Measurements from ENCODE around the gene AMN. TPM values are rescaled to one million over a fixed set of nuclear protein-coding genes. Genes with fewer than 3 reads are reported as not detected.

The AMN gene
- total RNA-seq, 1 experiment from 2014 or later: not detected

DNA sequence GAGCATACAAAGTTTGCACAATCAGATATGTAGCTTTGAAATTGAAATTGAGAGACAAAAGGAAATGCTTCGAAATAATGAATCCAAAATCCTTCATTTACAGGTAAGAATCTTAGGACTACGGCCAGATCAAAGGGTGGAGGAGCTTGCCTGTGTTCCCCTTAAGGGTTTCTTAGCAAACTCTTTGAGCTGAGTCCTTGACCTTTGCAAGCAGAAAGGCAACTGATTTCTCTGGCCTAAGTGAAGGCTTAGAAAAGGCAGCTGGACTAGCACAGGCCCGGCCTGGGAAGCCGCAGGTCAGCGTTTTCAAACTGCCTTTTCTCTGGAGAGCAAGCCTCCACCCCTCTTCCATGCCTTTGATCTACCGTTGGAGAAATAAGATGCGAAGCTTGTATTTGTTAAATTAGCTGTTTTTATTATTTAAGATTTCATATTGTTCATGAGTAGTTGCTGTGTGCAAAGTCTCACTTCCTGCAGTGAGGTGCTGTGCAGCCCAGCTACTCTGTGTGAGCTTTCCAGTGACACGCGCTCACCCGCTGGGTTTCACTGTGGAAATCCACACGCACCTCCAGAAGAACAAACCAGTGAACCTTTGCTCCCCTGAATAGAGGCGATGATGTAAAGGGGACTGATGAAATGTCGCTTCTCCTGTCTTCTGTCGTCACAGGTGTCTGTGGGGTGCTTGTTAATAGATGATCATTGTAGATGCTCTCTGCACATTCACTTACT is 25.0 kb upstream of the AMN start:
- Mint-ChIP-seq H3K4me3 (ENCODE audit: unreplicated experiment) (no peak overlapping the region), H3K27ac (ENCODE audit: low read depth, unreplicated experiment) (no peak overlapping the region), H3K36me3 (ENCODE audit: insufficient read depth, unreplicated experiment) (peaks cover 35% of the 10 kb centered on the region), H3K4me1 (ENCODE audit: insufficient read depth, unreplicated experiment) (no peaks in the 10 kb centered on the region), H3K9me3 (ENCODE audit: unreplicated experiment) (no peaks in the 10 kb centered on the region), H3K27me3 (ENCODE audit: insufficient read depth, unreplicated experiment) (no peaks in the 10 kb centered on the region)
- ChIA-PET CTCF (no interaction called here), POLR2A (interaction anchor here (0.6 kb wide), 1 partner anchor 229 kb away, joined by 3 read pairs; no protein-coding TSS in a partner anchor)
- no peak for DNase-seq (ENCODE audit: unreplicated experiment)
- TF ChIP-seq CTCF (IDR thresholded peaks at IDR 0.05; ENCODE audit: unreplicated experiment): no peak
- intact Hi-C loops (cut with micrococcal nuclease): no loop called here
- BruUV-seq (replicated peaks): no TSS peak

DNA sequence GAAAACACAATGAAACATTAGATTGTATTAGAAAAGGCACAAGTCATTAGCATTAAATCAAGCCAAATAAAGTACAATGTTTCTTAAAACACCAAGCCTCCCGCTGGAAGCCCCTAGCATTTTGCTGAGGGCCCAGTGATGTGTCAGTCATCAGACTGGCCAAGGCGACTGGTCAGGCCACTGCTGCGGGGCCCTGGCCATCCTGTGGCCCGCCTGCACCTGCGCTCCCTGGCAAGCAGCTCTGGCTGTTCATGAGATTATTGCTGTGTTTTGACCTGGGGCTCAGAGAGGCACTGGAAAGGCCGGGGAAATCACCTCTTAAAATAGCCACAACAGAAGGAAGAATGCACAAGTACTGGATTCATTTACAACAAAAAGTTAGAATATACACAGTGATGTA is 24.2 kb upstream of the AMN start:
- H3K9me3 Mint-ChIP-seq (ENCODE audit: unreplicated experiment): no peaks in the 10 kb centered on the region
- POLR2A ChIA-PET: no interaction called here
- H3K36me3 Mint-ChIP-seq (ENCODE audit: insufficient read depth, unreplicated experiment): peaks cover 42% of the 10 kb centered on the region
- no peaks in the 10 kb centered on the region for H3K27me3 Mint-ChIP-seq (ENCODE audit: insufficient read depth, unreplicated experiment)
- no peak for DNase-seq (ENCODE audit: unreplicated experiment)
- CTCF ChIA-PET: no interaction called here
- TF ChIP-seq CTCF (IDR thresholded peaks at IDR 0.05; ENCODE audit: unreplicated experiment): no peak
- intact Hi-C loops (cut with micrococcal nuclease): no loop called here
- no peak overlapping the region for H3K27ac Mint-ChIP-seq (ENCODE audit: low read depth, unreplicated experiment)
- no TSS peak for BruUV-seq (replicated peaks)
- no peaks in the 10 kb centered on the region for H3K4me1 Mint-ChIP-seq (ENCODE audit: insufficient read depth, unreplicated experiment)
- H3K4me3 Mint-ChIP-seq (ENCODE audit: unreplicated experiment): no peak overlapping the region

DNA sequence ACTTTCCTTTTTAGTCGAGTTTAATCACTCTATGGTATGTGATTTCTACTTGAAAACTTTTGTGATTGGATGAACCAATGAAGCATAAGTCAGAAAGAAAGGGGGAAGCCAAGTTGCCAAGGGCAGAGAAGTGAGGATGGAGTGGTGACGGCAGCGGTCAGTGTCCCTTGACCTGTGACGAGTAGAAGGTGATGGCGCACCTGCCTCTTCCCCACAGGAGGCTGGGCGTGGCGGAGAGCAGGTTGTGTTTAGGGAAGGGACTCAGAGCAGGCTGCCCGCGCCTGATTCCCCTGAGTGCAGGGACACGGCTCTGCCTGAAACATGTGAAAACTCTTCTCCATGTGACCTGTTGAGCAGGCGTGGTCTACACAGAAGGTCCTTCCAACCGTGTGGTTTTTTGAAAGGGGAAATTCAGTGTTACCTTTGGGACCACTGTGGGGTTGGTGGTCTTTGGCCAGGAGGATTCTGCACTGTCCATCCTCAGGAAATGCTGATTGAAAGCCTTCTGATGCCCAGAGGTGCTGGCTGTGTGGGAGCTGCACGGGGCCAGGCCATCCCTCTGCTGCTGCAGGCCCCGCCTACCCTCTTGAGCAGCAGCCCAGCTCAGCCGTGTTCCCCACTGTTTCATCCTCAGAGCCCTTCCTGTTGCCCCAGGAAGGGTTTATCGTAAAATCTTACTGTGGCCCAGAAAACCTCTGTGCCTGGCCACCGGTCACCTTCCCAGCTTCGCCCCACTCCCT is 23.5 kb upstream of the AMN start:
- Mint-ChIP-seq H3K27ac (ENCODE audit: low read depth, unreplicated experiment) (no peak overlapping the region), H3K9me3 (ENCODE audit: unreplicated experiment) (no peaks in the 10 kb centered on the region), H3K4me1 (ENCODE audit: insufficient read depth, unreplicated experiment) (no peaks in the 10 kb centered on the region), H3K4me3 (ENCODE audit: unreplicated experiment) (no peak overlapping the region), H3K27me3 (ENCODE audit: insufficient read depth, unreplicated experiment) (no peaks in the 10 kb centered on the region), H3K36me3 (ENCODE audit: insufficient read depth, unreplicated experiment) (peaks cover 42% of the 10 kb centered on the region)
- TF ChIP-seq CTCF (IDR thresholded peaks at IDR 0.05; ENCODE audit: unreplicated experiment): no peak
- no TSS peak for BruUV-seq (replicated peaks)
- intact Hi-C loops (cut with micrococcal nuclease): no loop called here
- DNase-seq (ENCODE audit: unreplicated experiment): no peak
- ChIA-PET POLR2A (no interaction called here), CTCF (interaction anchor here (0.7 kb wide), 1 partner anchor 17 kb away, joined by 4 read pairs; no protein-coding TSS in a partner anchor)

- Mint-ChIP-seq H3K4me1 (ENCODE audit: insufficient read depth, unreplicated experiment) (no peaks in the 10 kb centered on the region), H3K27me3 (ENCODE audit: insufficient read depth, unreplicated experiment) (no peaks in the 10 kb centered on the region), H3K4me3 (ENCODE audit: unreplicated experiment) (no peak overlapping the region), H3K9me3 (ENCODE audit: unreplicated experiment) (no peaks in the 10 kb centered on the region), H3K36me3 (ENCODE audit: insufficient read depth, unreplicated experiment) (peaks cover 40% of the 10 kb centered on the region), H3K27ac (ENCODE audit: low read depth, unreplicated experiment) (no peak overlapping the region)
- DNase-seq (ENCODE audit: unreplicated experiment): no peak
- ChIA-PET CTCF (interaction anchor here (0.7 kb wide), 1 partner anchor 17 kb away, joined by 4 read pairs; no protein-coding TSS in a partner anchor), POLR2A (no interaction called here)
- intact Hi-C loops (cut with micrococcal nuclease): no loop called here
- no peak for TF ChIP-seq CTCF (IDR thresholded peaks at IDR 0.05; ENCODE audit: unreplicated experiment)
- no TSS peak for BruUV-seq (replicated peaks)
These were observed 23.0 kb upstream of the AMN start for GRCh38 chr14:102899516-102899900.

Data from MCF 10A (cell line).